CD4-positive, alpha-beta T cell treated with Interleukin-15 for 1 hour (primary cell): ENCODE results near the gene SPDYE17.
"Not testable (repeated sequence)": the region's sequence is repeated elsewhere in the genome, so short reads cannot be mapped to it uniquely, and the experiment has no call there.

Experiments used
- DNase-seq: peaks from one replicate; pipeline ENCODE4 v3.0.0-alpha.2; 2020

Gene SPDYE17

GRCh38 chr7:77032261-77032660 is at the start of gene SPDYE17:
Gene SPDYE17, minus strand, starts transcription at chr7:77032361. Its CDS starts 1,791 bp downstream, at chr7:77030570.
- not testable (repeated sequence) for DNase-seq

DNA sequence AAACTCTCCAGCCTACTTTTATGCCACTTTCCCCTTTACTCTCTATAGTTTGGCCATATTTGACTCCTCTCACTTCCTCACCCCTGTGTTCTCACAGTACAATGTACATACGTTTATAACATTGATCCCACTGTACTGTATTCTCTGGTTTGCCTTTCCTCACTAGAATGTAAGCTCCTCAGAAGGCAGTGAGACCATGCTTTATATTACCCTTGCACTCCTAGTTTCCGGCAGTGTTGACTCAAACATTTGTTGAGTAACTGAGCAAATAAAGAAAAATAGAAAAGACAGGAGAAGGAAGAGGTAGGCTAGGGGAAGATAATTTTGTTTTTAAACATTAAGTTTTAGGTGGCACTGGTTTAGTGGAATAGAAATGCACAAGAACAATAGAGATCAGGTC is 48.1 kb upstream of the SPDYE17 start:
- not testable (repeated sequence) for DNase-seq

- not testable (repeated sequence) for DNase-seq
These were observed 47.5 kb upstream of the SPDYE17 start for GRCh38 chr7:77079624-77080023.

- not testable (repeated sequence) for DNase-seq
These were observed 47.0 kb upstream of the SPDYE17 start for GRCh38 chr7:77079112-77079511.

DNA sequence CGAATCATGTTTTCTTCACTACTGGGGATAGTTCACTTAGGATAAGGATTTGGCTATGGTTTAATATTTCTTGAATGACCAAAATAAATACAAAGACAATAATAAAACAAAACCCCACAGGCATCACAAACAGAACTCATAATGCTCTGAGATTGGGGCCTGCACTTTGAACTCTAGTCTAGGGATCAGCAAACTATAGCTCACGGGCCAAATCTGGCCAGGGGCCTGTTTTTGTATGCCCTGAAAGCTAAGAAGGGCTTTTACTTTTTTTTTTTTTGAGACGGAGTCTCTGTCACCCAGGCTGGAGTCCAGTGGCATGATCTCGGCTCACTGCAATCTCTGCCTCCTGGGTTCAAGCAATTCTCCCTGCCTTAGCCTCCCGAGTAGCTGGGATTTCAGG is 44.9 kb upstream of the SPDYE17 start:
- DNase-seq = not testable (repeated sequence)

DNA sequence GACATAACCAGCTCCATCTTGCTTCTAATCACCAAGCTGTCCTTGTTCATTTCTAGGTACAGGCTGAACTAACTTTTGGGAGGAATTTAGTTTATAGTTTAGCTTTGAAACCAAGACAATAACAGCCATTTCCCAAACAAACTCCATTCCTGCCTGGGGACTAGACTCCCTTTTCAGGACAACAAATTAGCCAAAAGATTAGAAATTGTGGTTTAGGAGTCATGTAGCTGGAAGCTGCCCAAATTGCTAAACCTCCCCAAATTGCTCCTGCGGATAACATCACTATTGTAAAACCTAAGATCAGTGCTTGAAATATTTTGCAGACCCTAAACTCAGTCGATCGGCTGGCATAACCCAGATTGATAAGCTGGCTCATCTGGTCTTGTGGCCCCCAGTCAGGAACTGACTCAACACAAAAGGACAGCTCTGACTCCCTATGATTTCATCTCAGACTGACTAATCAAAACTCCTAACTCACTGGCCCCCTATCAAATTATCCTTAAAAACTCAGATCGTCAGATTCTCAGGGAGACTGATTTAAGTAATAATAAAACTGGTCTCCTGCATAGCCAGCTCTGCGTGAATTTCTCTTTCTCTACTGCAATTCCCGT is 42.7 kb upstream of the SPDYE17 start:
- not testable (repeated sequence) for DNase-seq

- not testable (repeated sequence) for DNase-seq
These were observed 38.9 kb upstream of the SPDYE17 start for GRCh38 chr7:77071108-77071507.

DNA sequence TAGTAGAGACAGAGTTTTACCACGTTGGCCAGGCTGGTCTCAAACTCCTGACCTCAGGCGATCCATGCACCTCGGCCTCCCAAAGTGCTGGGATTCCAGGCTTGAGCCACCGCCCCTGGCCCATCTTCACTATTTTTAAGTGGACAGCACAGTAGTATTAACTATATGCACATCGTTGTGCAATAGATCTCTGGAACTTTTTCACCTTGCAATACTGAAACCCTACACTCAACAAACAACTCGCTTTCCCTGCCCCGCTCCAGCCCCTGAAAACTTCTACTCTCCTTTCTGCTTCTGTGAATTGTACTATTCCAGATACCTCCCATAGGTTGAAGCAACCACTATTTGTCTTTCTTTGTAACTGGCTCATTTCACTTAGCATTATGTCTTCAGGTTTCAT is 33.7 kb upstream of the SPDYE17 start:
- DNase-seq = not testable (repeated sequence)

GRCh38 chr7:77063732-77064131 is 31.6 kb upstream of the SPDYE17 start:
- DNase-seq = not testable (repeated sequence)

GRCh38 chr7:77062557-77062956 is 30.4 kb upstream of the SPDYE17 start, which contains the start of gene SPDYE18:
Gene SPDYE18, minus strand, starts transcription at chr7:77062558. Its CDS starts 2,046 bp downstream, at chr7:77060512.
- not testable (repeated sequence) for DNase-seq

- DNase-seq = not testable (repeated sequence)
These were observed 5.8 kb downstream of the SPDYE17 start for GRCh38 chr7:77026349-77026748.

GRCh38 chr7:77010074-77010680 is 22.0 kb downstream of the SPDYE17 start:
- not testable (repeated sequence) for DNase-seq

DNA sequence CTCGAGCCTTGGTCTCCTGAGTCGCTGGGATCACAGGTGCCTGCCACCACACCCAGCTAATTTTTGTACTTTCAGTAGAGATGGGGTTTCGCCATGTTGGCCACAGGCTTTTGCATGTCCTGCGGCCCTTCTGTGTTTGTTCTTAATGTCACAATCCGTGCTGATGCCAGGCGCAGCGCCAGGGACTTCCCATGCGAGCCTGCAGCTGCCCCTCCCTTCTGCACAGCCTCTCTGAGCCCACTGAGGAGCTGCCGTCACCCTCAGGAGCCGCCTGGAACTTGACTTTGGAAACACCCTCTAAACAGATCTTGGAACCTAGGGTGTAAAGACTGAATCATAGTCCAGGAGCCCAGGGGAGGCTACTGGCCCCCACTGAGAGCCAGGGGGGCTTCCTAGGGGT is 24.2 kb downstream of the SPDYE17 start:
- not testable (repeated sequence) for DNase-seq

- not testable (repeated sequence) for DNase-seq
These were observed 25.7 kb downstream of the SPDYE17 start for GRCh38 chr7:77006127-77007110.

- not testable (repeated sequence) for DNase-seq
These were observed 26.6 kb downstream of the SPDYE17 start for GRCh38 chr7:77005461-77006057.

- DNase-seq = not testable (repeated sequence)
These were observed 28.0 kb downstream of the SPDYE17 start for GRCh38 chr7:77004151-77004550.

- DNase-seq = not testable (repeated sequence)
These were observed 28.9 kb downstream of the SPDYE17 start for GRCh38 chr7:77003241-77003640.

- not testable (repeated sequence) for DNase-seq
These were observed 29.4 kb downstream of the SPDYE17 start for GRCh38 chr7:77002678-77003233.

GRCh38 chr7:77002104-77002503 is 30.1 kb downstream of the SPDYE17 start:
- DNase-seq = not testable (repeated sequence)

DNA sequence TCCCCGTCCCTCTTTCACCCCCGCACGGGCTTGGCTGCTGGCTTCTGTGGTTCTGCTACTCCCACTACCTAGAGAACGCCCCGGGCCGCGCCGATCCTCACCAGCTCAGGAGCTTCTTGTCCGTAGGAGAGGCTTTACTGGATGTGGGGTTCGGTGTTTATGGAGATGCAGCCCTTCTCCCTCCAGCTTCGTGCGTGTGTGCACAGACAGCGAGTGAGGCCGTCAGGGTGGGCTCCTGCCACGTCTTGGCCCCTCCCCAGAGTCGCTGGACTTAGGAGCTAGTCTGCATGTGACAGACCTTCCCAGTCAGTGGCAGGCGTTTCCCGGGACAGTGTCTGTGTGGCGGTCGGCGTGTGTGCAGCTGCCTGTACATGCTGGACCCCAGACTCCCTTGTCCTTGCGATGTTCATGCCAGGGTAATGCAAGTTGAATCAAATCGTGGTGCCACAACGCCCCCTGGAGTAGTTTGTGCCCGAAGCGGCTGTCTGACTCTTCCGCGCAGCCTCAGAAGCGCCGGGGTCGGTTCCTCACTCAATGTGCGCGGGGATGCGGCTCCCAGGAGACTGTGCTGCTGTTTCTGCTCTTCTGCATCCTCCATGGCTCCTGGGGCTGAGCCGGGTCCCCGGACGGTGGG is 32.6 kb downstream of the SPDYE17 start:
- DNase-seq = not testable (repeated sequence)

GRCh38 chr7:76998764-76999450 is 33.3 kb downstream of the SPDYE17 start:
- not testable (repeated sequence) for DNase-seq
